Left lung (tissue), 14 donors: ENCODE results near the gene CHFR. TPM values are rescaled to one million over a fixed set of nuclear protein-coding genes. Genes with fewer than 3 reads are reported as not detected.
A peak's percentile ranks its signal among the peaks of the same experiment; 100 is the strongest.
"Not testable (repeated sequence)": the region's sequence is repeated elsewhere in the genome, so short reads cannot be mapped to it uniquely, and the experiment has no call there.

ENCODE experiments used
- ATAC-seq: fragments of 200-7000 bp; cut with Tn5 transposase; one replicate; pipeline ENCODE4 v1.9.1; 2020; ENCODE audit warnings: moderate library complexity
- DNase-seq, 4 donors: peaks; one replicate each; pipeline ENCODE4 v3.0.0-alpha.2; 2013 to 2020
- H3K27ac ChIP-seq, 2 donors: fragments of 200-600 bp; sonication (generic) in 1 of 2; one replicate each; pipeline versions ENCODE4 v1.5.0 to v1.8.0; 2020 to 2021
- H3K27me3 ChIP-seq, 2 donors: fragments of 200-600 bp; sonication (generic) in 1 of 2; one replicate each; pipeline versions ENCODE4 v1.5.0 to v1.8.0; 2020 to 2021
- H3K36me3 ChIP-seq, 2 donors: fragments of 200-600 bp; sonication (generic) in 1 of 2; one replicate each; pipeline versions ENCODE4 v1.5.0 to v1.8.0; 2020 to 2021
- H3K4me1 ChIP-seq, 2 donors: fragments of 200-600 bp; one replicate each; pipeline ENCODE4 v1.8.0; 2021
- H3K4me3 ChIP-seq, 2 donors: fragments of 200-600 bp; sonication (generic) in 1 of 2; one replicate each; pipeline versions ENCODE4 v1.5.0 to v1.8.0; 2020 to 2021; ENCODE audit warnings: mild to moderate bottlenecking in 1 of 2
- H3K9me3 ChIP-seq, 2 donors: fragments of 200-600 bp; sonication (generic) in 1 of 2; one replicate each; pipeline versions ENCODE4 v1.5.0 to v1.8.0; 2020 to 2021
- CTCF ChIP-seq, 2 donors: fragments of 200-600 bp; sonication (generic) in 1 of 2; IDR thresholded peaks; one replicate each; pipeline versions ENCODE4 v1.5.0 to v1.8.0; 2021; ENCODE audit warnings: antibody characterized with exemption in 2 of 2
- intact Hi-C, 2 donors: fragments of 100-400 bp; cut with DNase I; formaldehyde crosslinking; loops; one replicate each; pipeline versions ENCODE4 v1.11.2 to v1.14.2; 2022
- long read RNA-seq, 12 donors: library from polyadenylated mRNA in 2 of 12; unstranded in 2 of 12; transcript quantifications; one replicate each; pipeline ENCODE4 v2.0.0 and lab custom pipeline, GENCODE V29; 2019 to 2026
- polyA plus RNA-seq, 6 donors: library from polyadenylated mRNA; unstranded; fragments of 120-200 nt; gene quantifications; one replicate each; pipeline ENCODE4 v1.2.1, GENCODE V29; 2013; ENCODE audit not compliant: insufficient read length in 6 of 6
- total RNA-seq, 2 donors: library from RNA; stranded (reverse); fragmentation: NEBNext Ultra II Directional; extraction: Animal tissue kit (Norgen Biotek cat#: 25700); gene quantifications; one replicate each; pipeline ENCODE4 v1.2.1, GENCODE V29; 2021
- donor health status: DM: no; HTN: yes; CAD: no.
- donor health status: DM: no; HTN: no; CAD: no.

Gene CHFR
- total RNA-seq (10 to 100 TPM; 42.2 to 62.6 TPM), polyA plus RNA-seq (10 to 100 TPM; 21.0 to 34.3 (median 24.5) TPM)
- long read RNA-seq, donor 1, partial matches to known transcripts = 0 of 3 reads
- long read RNA-seq, donor 1, other reads (novel, unspliced or antisense) = 0 of 3 reads
- long read RNA-seq, donor 2, partial matches to known transcripts = 133 of 133 reads
- long read RNA-seq, donor 2, other reads (novel, unspliced or antisense) = 0 of 133 reads
- long read RNA-seq, donor 3, partial matches to known transcripts = 0 of 1 reads
- long read RNA-seq, donor 3, other reads (novel, unspliced or antisense) = 0 of 1 reads
- long read RNA-seq, donor 4, partial matches to known transcripts = 3 of 9 reads
- long read RNA-seq, donor 4, other reads (novel, unspliced or antisense) = 5 of 9 reads
- long read RNA-seq, donor 5, partial matches to known transcripts = 0 of 2 reads
- long read RNA-seq, donor 5, other reads (novel, unspliced or antisense) = 0 of 2 reads
- long read RNA-seq, donor 6, partial matches to known transcripts = 0 of 1 reads
- long read RNA-seq, donor 6, other reads (novel, unspliced or antisense) = 0 of 1 reads
- long read RNA-seq, donor 7 = 0 reads
- long read RNA-seq, donor 8 = 0 reads
- long read RNA-seq, donor 9 = 0 reads
- long read RNA-seq, donor 10, partial matches to known transcripts = 0 of 6 reads
- long read RNA-seq, donor 10, other reads (novel, unspliced or antisense) = 4 of 6 reads
- long read RNA-seq, donor 11, partial matches to known transcripts = 8 of 16 reads
- long read RNA-seq, donor 11, other reads (novel, unspliced or antisense) = 7 of 16 reads
- long read RNA-seq, donor 12, partial matches to known transcripts = 0 of 7 reads
- long read RNA-seq, donor 12, other reads (novel, unspliced or antisense) = 5 of 7 reads

DNA sequence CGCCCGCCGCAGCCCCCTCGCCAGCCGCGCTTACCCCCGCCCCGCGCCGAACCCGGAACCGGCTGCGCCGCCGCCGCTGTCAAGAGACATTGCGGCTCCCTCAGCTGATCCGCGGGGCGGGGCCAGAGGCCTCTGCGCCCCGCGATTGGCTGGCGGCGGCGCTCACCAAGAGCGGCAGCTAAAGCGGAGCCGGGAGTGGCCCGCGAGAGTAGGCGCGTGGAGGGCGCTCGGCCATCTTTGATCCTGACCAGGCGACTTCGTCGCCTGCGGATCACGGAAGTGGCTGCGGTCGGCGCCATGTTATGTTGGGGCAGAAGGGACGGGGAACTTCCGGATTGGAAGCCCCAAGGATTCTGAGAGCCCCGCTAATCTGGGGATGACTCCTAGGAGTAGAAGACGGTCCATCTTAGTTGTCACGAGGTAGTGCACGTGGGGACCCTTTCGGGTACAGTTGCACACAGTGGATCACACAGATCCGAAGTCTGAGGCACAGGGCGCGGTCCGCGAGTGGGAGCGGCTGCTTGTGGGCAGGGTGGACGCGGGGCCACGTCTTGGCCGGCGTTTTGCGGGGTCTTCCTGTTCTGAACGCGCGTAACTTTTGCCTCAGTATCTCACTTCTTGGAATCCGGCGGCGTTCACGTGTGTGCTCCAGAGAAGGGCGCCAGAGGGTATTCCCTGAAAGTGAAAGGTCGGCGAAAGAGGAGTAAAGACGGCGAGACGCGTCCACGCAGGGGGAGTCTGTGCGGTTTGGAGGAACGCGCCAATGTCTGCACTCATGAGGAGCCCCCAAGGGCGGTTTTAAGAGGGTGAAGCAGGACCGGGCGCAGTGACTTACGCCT, at the start of gene CHFR:
Gene CHFR, minus strand, starts transcription at position 93 of the 839 bp plus-strand sequence. CDS start 277 bp downstream, outside the sequence.
- Histone ChIP-seq H3K27me3 (no peaks in the 10 kb centered on the region), H3K4me1 (peaks cover 0 to 16% of the 10 kb centered on the region in 2 donors), H3K27ac (peak within 1 kb of the TSS; percentile 97 to 99), H3K9me3 (no peaks in the 10 kb centered on the region), H3K4me3 (peak within 1 kb of the TSS; percentile 77 to 94), H3K36me3 (peaks cover 0 to 18% of the 10 kb centered on the region in 2 donors)
- peak; percentile 96 to 99 (median 98) for DNase-seq
- ATAC-seq = peak; percentile 100
- intact Hi-C loops = no loop called here
- no peak for TF ChIP-seq CTCF (IDR thresholded peaks at IDR 0.05)

DNA sequence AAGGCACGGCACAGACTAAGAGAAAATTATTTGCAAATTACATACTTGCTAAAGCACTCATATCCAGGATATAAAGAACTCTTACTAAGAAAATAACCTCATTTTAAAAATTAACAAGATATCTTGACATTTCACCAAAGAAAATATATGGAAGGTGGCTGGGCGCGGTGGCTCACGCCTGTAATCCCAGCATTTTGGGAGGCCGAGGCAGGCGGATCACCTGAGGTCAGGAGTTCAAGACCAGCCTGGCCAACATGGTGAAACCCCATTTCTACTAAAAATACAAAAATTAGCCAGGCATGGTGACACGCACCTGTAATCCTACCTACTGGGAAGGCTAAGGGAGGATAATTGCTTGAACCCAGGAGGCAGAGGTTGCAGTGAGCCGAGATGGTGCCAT, 49.5 kb upstream of the CHFR start:
- H3K27me3 ChIP-seq, H3K4me1 ChIP-seq, H3K27ac ChIP-seq, H3K4me3 ChIP-seq, DNase-seq, intact Hi-C loops, ATAC-seq: not testable (repeated sequence)
- H3K36me3 ChIP-seq = peaks cover 0 to 51% of the 10 kb centered on the region in 2 donors
- peaks cover 11 to 89% of the 10 kb centered on the region in 2 donors for H3K9me3 ChIP-seq

- Histone ChIP-seq H3K27me3 (no peaks in the 10 kb centered on the region), H3K9me3 (peaks cover 15 to 89% of the 10 kb centered on the region in 2 donors), H3K4me1 (no peaks in the 10 kb centered on the region), H3K36me3 (peaks cover 0 to 51% of the 10 kb centered on the region in 2 donors), H3K4me3 (no peak overlapping the region), H3K27ac (no peak overlapping the region)
- no peak for DNase-seq
- TF ChIP-seq CTCF (IDR thresholded peaks at IDR 0.05) = no peak
- ATAC-seq = no peak
- intact Hi-C loops = no loop called here
Observed at GRCh38 chr12:132936163-132936562, 48.8 kb upstream of the CHFR start.

- ATAC-seq (no peak), DNase-seq (no peak)
- no peak for TF ChIP-seq CTCF (IDR thresholded peaks at IDR 0.05)
- H3K27ac ChIP-seq = no peak overlapping the region
- no peaks in the 10 kb centered on the region for H3K27me3 ChIP-seq
- H3K4me1 ChIP-seq = no peaks in the 10 kb centered on the region
- intact Hi-C loops = no loop called here
- no peak overlapping the region for H3K4me3 ChIP-seq
- H3K36me3 ChIP-seq = peaks cover 0 to 61% of the 10 kb centered on the region in 2 donors
- H3K9me3 ChIP-seq = peaks cover 32 to 100% of the 10 kb centered on the region in 2 donors
Observed at GRCh38 chr12:132926415-132926833, 39.0 kb upstream of the CHFR start.
